ENCODE results near the gene SERINC2.

The SERINC2 gene

DNA sequence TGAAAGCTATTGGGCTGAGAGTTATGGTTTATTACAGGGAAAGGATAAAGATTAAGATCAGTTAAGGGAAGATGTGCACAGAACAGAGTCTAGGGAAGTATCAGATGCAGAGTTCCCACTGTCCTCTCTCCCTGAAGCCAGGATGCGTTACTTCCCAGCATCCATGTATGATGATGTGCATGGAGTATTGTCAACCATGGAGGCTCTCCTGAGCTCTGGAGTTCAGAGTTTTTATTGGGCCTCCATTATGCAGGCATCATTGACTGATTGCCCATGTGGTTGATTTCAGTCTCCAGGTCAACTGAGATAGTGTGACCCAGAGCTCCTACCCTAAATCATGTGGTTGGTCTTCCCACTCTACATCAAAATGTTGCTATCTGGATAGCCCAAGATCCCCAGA lies 30.7 kb downstream of the SERINC2 start:
- in situ Hi-C loops (cut with HindIII; ENCODE audit: low sequenced_read_pairs), result no loop called here
- DNase-seq (ENCODE audit: low read depth, low spot score), result no peak
- no peak overlapping the region for H3K4me3 ChIP-seq (ENCODE audit: low read depth, low read length)
- TF ChIP-seq, protein P1, sequence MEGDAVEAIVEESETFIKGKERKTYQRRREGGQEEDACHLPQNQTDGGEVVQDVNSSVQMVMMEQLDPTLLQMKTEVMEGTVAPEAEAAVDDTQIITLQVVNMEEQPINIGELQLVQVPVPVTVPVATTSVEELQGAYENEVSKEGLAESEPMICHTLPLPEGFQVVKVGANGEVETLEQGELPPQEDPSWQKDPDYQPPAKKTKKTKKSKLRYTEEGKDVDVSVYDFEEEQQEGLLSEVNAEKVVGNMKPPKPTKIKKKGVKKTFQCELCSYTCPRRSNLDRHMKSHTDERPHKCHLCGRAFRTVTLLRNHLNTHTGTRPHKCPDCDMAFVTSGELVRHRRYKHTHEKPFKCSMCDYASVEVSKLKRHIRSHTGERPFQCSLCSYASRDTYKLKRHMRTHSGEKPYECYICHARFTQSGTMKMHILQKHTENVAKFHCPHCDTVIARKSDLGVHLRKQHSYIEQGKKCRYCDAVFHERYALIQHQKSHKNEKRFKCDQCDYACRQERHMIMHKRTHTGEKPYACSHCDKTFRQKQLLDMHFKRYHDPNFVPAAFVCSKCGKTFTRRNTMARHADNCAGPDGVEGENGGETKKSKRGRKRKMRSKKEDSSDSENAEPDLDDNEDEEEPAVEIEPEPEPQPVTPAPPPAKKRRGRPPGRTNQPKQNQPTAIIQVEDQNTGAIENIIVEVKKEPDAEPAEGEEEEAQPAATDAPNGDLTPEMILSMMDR (IDR thresholded peaks at IDR 0.05; ENCODE audit: low read depth, low read length), result no peak

DNA sequence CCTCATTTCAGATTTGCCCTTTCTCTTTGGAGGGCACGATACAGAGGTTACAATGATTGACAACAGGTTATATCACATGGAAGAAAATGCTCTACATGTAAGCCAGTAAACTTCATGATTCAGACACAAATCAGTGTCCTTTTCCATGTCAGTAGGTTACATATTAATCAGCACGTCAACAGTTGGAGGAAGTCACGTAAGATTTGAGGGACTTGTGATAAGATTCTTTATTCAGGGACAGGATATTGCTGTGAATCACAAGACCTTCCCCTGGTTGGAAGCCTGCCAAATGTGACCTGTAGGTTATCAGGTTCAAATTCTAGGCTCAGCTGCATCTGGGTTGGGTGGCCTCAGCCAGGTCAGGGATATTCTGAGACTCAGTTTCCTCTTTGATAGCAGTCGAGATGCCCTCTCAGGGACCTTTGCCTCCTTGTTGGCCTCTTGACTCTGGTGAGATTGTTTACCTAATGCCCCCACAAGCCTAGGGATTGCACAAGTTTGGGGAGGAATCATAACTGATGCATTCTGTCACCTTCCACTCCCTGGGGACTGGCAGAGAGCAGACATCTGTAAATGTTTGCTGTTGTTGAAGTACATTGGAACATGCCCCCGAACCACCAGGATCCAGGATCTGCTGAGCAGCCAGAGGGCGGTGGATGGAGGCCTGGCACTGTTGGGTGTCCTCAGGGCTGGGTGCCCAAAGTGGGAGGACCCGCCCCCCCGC lies 31.9 kb downstream of the SERINC2 start:
- H3K4me3 ChIP-seq (ENCODE audit: low read depth, low read length), result no peak overlapping the region
- in situ Hi-C loops (cut with HindIII; ENCODE audit: low sequenced_read_pairs), result no loop called here
- TF ChIP-seq, protein P1 (IDR thresholded peaks at IDR 0.05; ENCODE audit: low read depth, low read length), result no peak
- DNase-seq (ENCODE audit: low read depth, low spot score), result no peak

DNA sequence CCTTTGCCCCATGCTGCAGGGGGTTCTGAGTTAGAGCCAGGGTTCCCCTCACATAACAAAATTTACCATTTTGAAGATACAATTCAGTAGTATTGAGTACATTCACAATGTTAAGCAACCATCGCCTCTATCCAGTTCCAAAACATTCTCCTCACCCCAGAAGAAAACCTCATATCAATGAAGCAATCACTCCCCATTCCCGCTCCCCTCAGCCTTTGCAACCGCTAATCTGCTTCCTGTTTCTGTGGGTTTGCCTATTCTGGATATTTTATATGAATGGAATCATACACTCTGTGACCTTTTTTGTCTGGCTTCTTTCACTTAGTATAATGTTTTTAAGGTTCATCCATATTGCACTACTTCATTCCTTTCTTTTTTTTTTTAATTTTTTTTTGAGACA lies 32.9 kb downstream of the SERINC2 start:
- no peak overlapping the region for H3K4me3 ChIP-seq (ENCODE audit: low read depth, low read length)
- in situ Hi-C loops (cut with HindIII; ENCODE audit: low sequenced_read_pairs), result no loop called here
- TF ChIP-seq, protein P1 (IDR thresholded peaks at IDR 0.05; ENCODE audit: low read depth, low read length), result no peak
- DNase-seq (ENCODE audit: low read depth, low spot score), result no peak

DNA sequence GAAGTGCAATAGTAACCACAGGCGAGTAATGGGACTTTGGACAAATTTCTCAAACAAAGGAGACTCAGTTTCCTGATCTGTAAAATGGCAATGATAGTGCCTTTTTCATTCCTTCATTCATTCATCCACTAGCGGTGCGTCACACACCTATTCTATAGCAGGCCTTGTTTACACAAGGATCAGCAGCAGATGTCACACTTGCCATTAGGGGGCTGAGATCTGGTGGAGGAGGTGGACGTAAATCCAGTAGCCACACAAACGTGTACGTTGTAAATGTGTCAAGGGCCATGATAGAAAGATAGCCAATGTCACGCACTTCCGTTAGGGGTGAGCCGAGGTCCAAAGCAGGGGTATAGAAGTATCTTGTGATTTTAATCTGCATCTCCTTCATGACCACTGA lies 34.2 kb downstream of the SERINC2 start:
- TF ChIP-seq, protein P1 (IDR thresholded peaks at IDR 0.05; ENCODE audit: low read depth, low read length), result no peak
- no peak for DNase-seq (ENCODE audit: low read depth, low spot score)
- in situ Hi-C loops (cut with HindIII; ENCODE audit: low sequenced_read_pairs), result no loop called here
- no peak overlapping the region for H3K4me3 ChIP-seq (ENCODE audit: low read depth, low read length)

DNA sequence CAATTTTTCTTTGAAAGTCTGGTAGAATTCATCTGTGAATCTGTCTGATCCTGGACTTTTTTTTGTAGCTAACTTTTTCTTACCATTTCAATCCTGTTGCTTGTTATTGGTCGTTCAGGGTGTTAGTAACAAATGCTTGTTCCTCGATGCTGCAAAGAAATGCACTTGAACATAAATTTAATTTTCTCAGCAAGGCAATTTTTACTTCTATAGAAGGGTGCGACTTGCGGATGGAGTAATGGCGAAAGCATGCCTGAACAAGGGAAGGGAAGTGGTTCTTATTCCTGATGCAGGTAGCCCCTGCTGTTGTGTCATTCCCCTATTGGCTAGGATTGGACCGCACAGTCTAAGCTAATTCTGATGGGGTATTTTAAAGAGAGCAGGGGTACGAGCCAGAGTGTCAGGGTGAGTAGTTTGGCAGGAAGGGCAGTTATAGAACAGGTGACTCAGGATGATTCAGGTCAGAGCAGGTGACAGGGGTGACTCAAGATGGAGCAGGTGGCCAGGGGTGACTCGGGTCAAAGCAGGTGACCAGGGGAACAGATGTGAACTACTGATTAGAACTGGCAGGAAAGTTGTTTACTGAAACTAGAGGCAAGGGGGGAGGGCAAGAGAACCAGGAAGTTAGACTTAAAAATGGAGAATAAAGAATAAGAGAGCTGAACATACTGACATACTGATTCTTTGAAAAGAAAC lies 40.5 kb downstream of the SERINC2 start:
- no peak overlapping the region for H3K4me3 ChIP-seq (ENCODE audit: low read depth, low read length)
- TF ChIP-seq, protein P1 (IDR thresholded peaks at IDR 0.05; ENCODE audit: low read depth, low read length), result no peak
- no peak for DNase-seq (ENCODE audit: low read depth, low spot score)
- in situ Hi-C loops (cut with HindIII; ENCODE audit: low sequenced_read_pairs), result no loop called here

DNA sequence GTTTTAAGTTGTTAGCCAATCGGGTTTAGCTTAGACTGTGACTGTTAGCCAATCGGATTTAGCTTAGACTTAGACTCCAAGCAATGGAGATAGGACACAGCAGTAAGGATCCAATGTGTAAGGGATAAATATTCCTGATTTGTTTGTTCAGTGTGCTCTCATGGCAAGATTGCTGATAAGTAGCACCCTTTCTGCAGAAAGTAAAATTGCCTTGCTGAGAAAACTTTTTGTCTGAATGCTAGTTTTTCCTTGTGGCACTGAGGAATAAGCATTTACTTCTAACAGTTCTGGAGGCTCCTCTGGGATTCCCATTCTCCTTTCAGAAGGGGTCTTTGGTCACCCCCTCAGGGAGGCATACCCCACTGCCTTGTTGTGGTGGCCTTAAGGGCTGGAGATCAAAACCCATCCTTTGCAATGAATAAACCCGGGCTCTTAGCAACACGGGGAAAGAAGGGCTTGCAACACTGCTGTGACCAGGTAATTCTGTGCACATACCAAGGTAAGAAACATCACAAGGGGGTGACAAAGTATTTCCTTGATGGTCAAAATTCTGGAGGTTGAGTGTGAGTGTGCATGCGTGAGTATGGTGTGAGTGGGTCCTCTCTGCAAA lies 45.4 kb downstream of the SERINC2 start:
- in situ Hi-C loops (cut with HindIII; ENCODE audit: low sequenced_read_pairs), result no loop called here
- H3K4me3 ChIP-seq (ENCODE audit: low read depth, low read length), result no peak overlapping the region
- TF ChIP-seq, protein P1 (IDR thresholded peaks at IDR 0.05; ENCODE audit: low read depth, low read length), result no peak
- DNase-seq (ENCODE audit: low read depth, low spot score), result no peak

Data from astrocyte of the spinal cord (primary cell).